ENCODE results near the gene CNTN5.

CNTN5 gene

DNA sequence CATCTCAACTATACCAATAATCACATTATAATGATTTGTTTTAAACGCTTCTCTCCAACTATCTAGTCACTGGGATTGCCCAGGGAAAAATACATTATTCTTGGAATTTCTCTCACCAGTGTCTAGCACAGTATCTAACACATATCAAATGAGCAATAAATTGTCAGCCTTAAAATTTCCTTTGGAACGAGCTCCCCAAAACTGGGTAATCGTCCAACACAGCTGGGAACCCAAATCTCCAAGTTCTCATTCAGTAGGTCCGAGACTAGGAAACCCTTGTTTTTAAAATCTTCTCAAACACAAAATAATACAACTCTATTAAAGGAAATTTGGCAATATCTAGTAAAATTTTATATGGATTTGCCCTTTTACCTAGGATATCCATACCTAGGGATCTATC is 1338.5 kb downstream of the CNTN5 start:
- DNase-seq = no peak

DNA sequence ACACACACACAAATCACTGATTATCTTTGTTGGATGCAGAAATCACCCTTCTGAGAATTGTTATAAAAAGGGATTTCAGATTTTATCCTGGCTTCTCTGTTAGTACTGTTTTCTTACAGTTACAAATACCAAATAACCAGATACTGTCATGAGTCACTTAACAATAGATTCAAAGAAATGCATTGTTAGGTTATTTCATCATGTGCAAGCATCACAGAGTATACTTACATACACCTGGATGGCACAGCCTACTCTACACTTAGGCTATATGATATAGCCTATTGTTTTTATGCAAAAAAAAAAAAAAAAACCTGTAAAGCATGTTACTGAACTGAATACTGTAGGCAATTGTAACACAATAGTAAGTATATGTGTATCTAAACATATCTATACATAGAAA is 1347.1 kb downstream of the CNTN5 start:
- no peak for DNase-seq

DNA sequence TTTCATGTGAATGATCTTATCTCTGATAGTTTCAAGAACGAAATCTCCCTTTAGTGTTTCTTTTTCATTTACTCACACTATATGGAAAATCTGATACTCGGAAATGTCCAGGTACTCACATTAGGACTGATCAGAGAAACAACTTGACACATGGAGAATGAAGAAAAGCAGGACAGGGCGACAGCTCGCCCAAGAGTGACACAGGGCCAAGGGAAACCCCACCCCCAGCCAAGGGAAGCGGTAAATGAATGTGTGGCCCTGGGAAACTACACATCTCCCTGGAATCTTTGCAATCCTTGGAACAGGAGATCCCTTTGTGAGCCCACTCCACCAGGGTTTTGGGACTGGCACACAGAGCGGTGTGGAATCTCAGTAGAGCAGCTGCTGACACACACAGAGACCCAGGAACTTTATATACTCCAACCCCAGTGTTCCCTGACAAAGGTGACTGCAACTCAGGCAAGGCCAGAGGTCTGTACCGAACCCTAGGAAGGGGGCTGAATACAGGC is 1362.7 kb downstream of the CNTN5 start:
- DNase-seq = no peak

GRCh38 chr11:100396266-100396665 is 1375.5 kb downstream of the CNTN5 start:
- DNase-seq = no peak

DNA sequence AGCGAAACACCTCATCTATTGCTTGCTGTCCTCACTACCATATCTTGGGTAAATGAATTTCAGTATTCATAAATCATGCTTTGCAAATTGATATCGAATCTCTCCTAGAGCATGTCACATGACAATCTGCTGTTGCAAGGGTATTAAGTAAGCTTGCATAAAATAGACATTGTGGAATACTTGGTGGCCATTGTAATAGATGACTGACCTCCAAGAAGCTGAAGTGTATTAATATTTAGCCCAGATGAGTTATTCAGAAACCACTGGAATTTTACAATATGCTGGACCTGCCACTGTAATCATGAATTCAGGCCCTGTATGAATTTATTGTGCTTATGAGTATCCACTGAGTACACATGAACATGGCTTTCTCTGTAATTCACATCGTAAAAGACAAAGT is 1376.7 kb downstream of the CNTN5 start:
- DNase-seq = no peak

DNA sequence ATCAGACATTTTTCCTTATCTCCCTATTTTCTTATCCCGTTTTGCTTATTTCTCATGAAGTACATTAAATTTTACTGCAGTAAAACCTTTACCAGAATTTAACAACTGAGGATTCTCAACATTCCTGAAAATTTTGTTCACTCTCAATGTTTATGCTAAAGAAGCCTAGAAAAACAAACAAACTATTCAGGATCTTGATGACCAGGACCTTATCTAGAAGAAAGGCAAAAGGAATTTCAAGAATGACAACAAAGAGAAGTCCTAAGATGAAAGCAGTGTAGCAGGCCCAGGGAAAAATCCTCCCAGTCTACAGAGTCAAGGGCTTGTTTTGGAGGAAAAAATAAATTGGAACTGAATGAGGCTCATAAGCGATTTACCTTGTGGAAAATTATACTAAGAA is 1383.1 kb downstream of the CNTN5 start:
- DNase-seq = no peak

DNA sequence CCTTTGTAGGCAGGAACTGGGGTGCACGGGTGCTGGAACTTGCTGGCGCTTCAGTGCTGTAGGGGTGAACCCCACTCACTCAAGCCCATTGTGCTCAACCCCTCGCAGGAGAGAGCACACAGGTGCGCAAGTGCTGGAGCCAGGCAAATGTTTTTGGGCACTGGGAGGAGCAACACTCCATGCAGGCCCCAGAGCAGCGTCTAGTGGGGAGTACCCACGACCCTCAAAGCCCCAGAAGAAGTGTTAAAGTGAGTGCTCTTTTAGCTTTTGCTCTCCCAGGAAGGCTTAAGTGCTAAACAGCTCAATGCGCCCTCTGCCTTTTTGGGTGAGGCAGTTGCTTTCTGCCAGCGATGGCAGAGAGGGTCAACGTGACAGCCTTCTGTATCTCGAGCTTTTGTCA is 1384.2 kb downstream of the CNTN5 start:
- no peak for DNase-seq

Measured in CD4-positive, alpha-beta T cell treated with Interferon alpha-2 for 1 hour (primary cell).